A549 (cell line): ENCODE data around the gene MAGI1. TPM values are rescaled to one million over a fixed set of nuclear protein-coding genes. Genes with fewer than 3 reads are reported as not detected.

Experiments
- ATAC-seq, 2 experiments: fragments of 200-7000 bp in 1 of 2; fragments of >200 bp in 1 of 2; cut with Nextera tagmentation in 1 of 2; cut with Tn5 transposase in 1 of 2; 3 replicates each; pipeline versions ENCODE4 v1.8.0 to v1.9.1; 2018 to 2020; ENCODE audit warnings: mild to moderate bottlenecking in 1 of 2, moderate library complexity in 1 of 2
- CTCF ChIA-PET: fragments of 300-600 bp; sonication (Branson Sonifier 250); formaldehyde crosslinking; extraction: SDS; loops from one replicate; lab custom pipeline; 2021; ENCODE audit warnings: antibody characterized with exemption, inconsistent platforms; lab: Yijun Ruan, JAX
- POLR2A ChIA-PET: fragments of 350-600 bp; formaldehyde crosslinking; extraction: SDS; loops from one replicate; lab custom pipeline; 2021; ENCODE audit warnings: antibody characterized with exemption, inconsistent platforms; lab: Yijun Ruan, JAX
- DNase-seq, 2 experiments: peaks; one replicate each; pipeline versions ENCODE4 v3.0.0 to v3.0.0-alpha.2; 2011 to 2016; ENCODE audit warnings: low read depth in 1 of 2, low spot score in 1 of 2
- FAIRE-seq: peaks from 2 replicates; lab custom pipeline; 2011; peaks lifted over from hg19 to GRCh38; lab: Jason Lieb, UNC
- H3K27ac ChIP-seq, 2 experiments: fragments of >200 bp; sonication (Bioruptor Twin); formaldehyde crosslinking; 3 replicates each; pipeline ENCODE4 v1.5.1; 2016 to 2017
- H3K4me1 ChIP-seq: fragments of >200 bp; sonication (Bioruptor Twin); formaldehyde crosslinking; 3 replicates; pipeline ENCODE4 v1.6.1; 2016
- H3K4me2 ChIP-seq: fragments of >200 bp; sonication (Bioruptor Twin); formaldehyde crosslinking; 3 replicates; pipeline ENCODE4 v1.6.1; 2016
- H3K4me3 ChIP-seq: fragments of >200 bp; sonication (Bioruptor Twin); formaldehyde crosslinking; 3 replicates; pipeline ENCODE4 v1.5.1; 2016
- H3K9me3 ChIP-seq: fragments of >200 bp; sonication (Bioruptor Twin); formaldehyde crosslinking; 3 replicates; pipeline ENCODE4 v1.6.1; 2016
- ATOH8 ChIP-seq: fragments of 250-450 bp; sonication (Bioruptor Pico); IDR thresholded peaks from 2 replicates; pipeline ENCODE4 v1.5.0; 2020; ENCODE audit warnings: low read depth, mild to moderate bottlenecking, moderate library complexity
- BCL3 ChIP-seq: fragments of >200 bp; sonication (Bioruptor Twin); formaldehyde crosslinking; IDR thresholded peaks from 3 replicates; pipeline ENCODE4 v1.6.1; 2016
- BHLHE40 ChIP-seq: IDR thresholded peaks from 2 replicates; pipeline ENCODE4 v1.6.1; 2012; ENCODE audit warnings: low read depth, low read length, inconsistent platforms
- E2F6 ChIP-seq: IDR thresholded peaks from 2 replicates; pipeline ENCODE4 v1.6.1; 2012; ENCODE audit warnings: low read depth, borderline replicate concordance
- EHF ChIP-seq: fragments of 250-450 bp; sonication (Bioruptor Pico); IDR thresholded peaks from 2 replicates; pipeline ENCODE4 v1.5.0; 2020; ENCODE audit warnings: mild to moderate bottlenecking
- ELK1 ChIP-seq: fragments of 150-350 bp; IDR thresholded peaks from 2 replicates; pipeline ENCODE4 v1.6.1; 2014; ENCODE audit warnings: low read depth, mild to moderate bottlenecking, low read length
- FOSL2 ChIP-seq, 2 experiments: fragments of 450-650 bp in 1 of 2; fragments of >200 bp in 1 of 2; sonication (Bioruptor Twin) in 1 of 2; formaldehyde crosslinking; IDR thresholded peaks; 2 replicates each; pipeline versions ENCODE4 v1.5.0 to v1.6.1; 2016 to 2020; ENCODE audit warnings: mild to moderate bottlenecking in 1 of 2, moderate library complexity in 1 of 2
- FOXS1 ChIP-seq: fragments of 250-450 bp; sonication (Bioruptor Pico); IDR thresholded peaks from 2 replicates; pipeline ENCODE4 v1.5.0; 2020; ENCODE audit warnings: mild to moderate bottlenecking, moderate library complexity
- GATA3 ChIP-seq: IDR thresholded peaks from 2 replicates; pipeline ENCODE4 v1.6.1; 2012; ENCODE audit warnings: borderline replicate concordance
- HES2 ChIP-seq: fragments of >200 bp; sonication (Bioruptor Twin); formaldehyde crosslinking; IDR thresholded peaks from 2 replicates; pipeline ENCODE4 v1.6.1; 2016
- HEYL ChIP-seq: fragments of 250-450 bp; sonication (Bioruptor Pico); IDR thresholded peaks from 2 replicates; pipeline ENCODE4 v1.8.0; 2021; ENCODE audit warnings: mild to moderate bottlenecking, moderate library complexity
- HOXA7 ChIP-seq: fragments of 250-450 bp; sonication (Bioruptor Pico); IDR thresholded peaks from 2 replicates; pipeline ENCODE4 v1.5.0; 2020; ENCODE audit warnings: mild to moderate bottlenecking, moderate library complexity
- HOXB13 ChIP-seq: fragments of 250-450 bp; sonication (Bioruptor Pico); IDR thresholded peaks from 2 replicates; pipeline ENCODE4 v1.5.0; 2020; ENCODE audit warnings: low read depth, mild to moderate bottlenecking, moderate library complexity
- JUNB ChIP-seq: fragments of >200 bp; sonication (Bioruptor Twin); formaldehyde crosslinking; IDR thresholded peaks from 2 replicates; pipeline ENCODE4 v1.6.1; 2016
- KDM1A ChIP-seq: fragments of 200-600 bp; sonication (generic); IDR thresholded peaks from 2 replicates; pipeline ENCODE4 v1.6.1; 2016; ENCODE audit warnings: low read depth, mild to moderate bottlenecking
- KDM5A ChIP-seq: fragments of 200-600 bp; sonication (generic); IDR thresholded peaks from 2 replicates; pipeline ENCODE4 v1.6.1; 2016; ENCODE audit warnings: antibody characterized with exemption, mild to moderate bottlenecking
- MAFK ChIP-seq: fragments of 450-650 bp; IDR thresholded peaks from 2 replicates; pipeline ENCODE4 v1.6.1; 2014; ENCODE audit not compliant: partially characterized antibody
- MAX ChIP-seq: IDR thresholded peaks from 2 replicates; pipeline ENCODE4 v1.6.1; 2012
- MAZ ChIP-seq: fragments of 150-350 bp; IDR thresholded peaks from 2 replicates; pipeline ENCODE4 v1.6.1; 2014; ENCODE audit warnings: antibody characterized with exemption, low read depth, low read length, borderline replicate concordance
- NR3C1 ChIP-seq: fragments of >200 bp; sonication (Bioruptor Twin); formaldehyde crosslinking; IDR thresholded peaks from 3 replicates; pipeline ENCODE4 v1.6.1; 2017
- RAD21 ChIP-seq, 2 experiments: fragments of >200 bp in 1 of 2; sonication (Bioruptor Twin) in 1 of 2; formaldehyde crosslinking in 1 of 2; IDR thresholded peaks in 1 of 2; conservative IDR thresholded peaks in 1 of 2; 2 replicates in 1 of 2; 3 replicates in 1 of 2; pipeline ENCODE4 v1.6.1; 2012 to 2018; ENCODE audit warnings: inconsistent platforms in 1 of 2
- RCOR1 ChIP-seq: fragments of 150-350 bp; IDR thresholded peaks from 2 replicates; pipeline ENCODE4 v1.6.1; 2014; ENCODE audit warnings: antibody characterized with exemption, low read length, low read depth
- RFX5 ChIP-seq: fragments of 450-650 bp; IDR thresholded peaks from 2 replicates; pipeline ENCODE4 v1.7.1; 2014; ENCODE audit warnings: antibody characterized with exemption, mild to moderate bottlenecking, moderate library complexity
- TP53 ChIP-seq: fragments of 250-450 bp; sonication (Bioruptor Pico); IDR thresholded peaks from 2 replicates; pipeline ENCODE4 v1.5.0; 2021; ENCODE audit warnings: mild to moderate bottlenecking, moderate library complexity
- USF2 ChIP-seq: fragments of 450-650 bp; IDR thresholded peaks from 2 replicates; pipeline ENCODE4 v1.6.1; 2014; ENCODE audit warnings: antibody characterized with exemption
- ZC3H11A ChIP-seq: fragments of 450-650 bp; IDR thresholded peaks from 2 replicates; pipeline ENCODE4 v1.6.1; 2014; ENCODE audit warnings: antibody characterized with exemption, mild to moderate bottlenecking
- ZSCAN20 ChIP-seq: fragments of 250-450 bp; sonication (Bioruptor Pico); IDR thresholded peaks from 2 replicates; pipeline ENCODE4 v1.8.0; 2022; ENCODE audit warnings: mild to moderate bottlenecking, moderate library complexity
- WGBS: methylation state at CpG from one replicate; pipeline ENCODE4 v1.1.6; 2017; ENCODE audit errors: missing lambda C conversion rate; 5-methylcytosine and 5-hydroxymethylcytosine counted together
- polyA plus RNA-seq, 4 experiments: library from polyadenylated mRNA; depleted of rRNA in 3 of 4; stranded (reverse); fragments of >200 nt; fragmentation: RNase III in 1 of 4; extraction: RNeasy Plus Mini Kit Qiagen cat#74134 plus additional on column Dnase treatment in 1 of 4; gene quantifications; 2 replicates in 3 of 4; 3 replicates in 1 of 4; pipeline ENCODE4 v1.2.3, GENCODE V29; 2011 to 2017

Gene MAGI1
- polyA plus RNA-seq, 2 of the 4 experiments (the other 2 are of a cell fraction) = 4.7 to 6.6 TPM

- DNase-seq = no peak
- ChIA-PET POLR2A (no interaction called here), CTCF (interaction anchor here (0.8 kb wide), 1 partner anchor 126 kb away, joined by 3 read pairs; no protein-coding TSS in a partner anchor)
- no peaks in the 10 kb centered on the region for H3K9me3 ChIP-seq
- FAIRE-seq = no peak
- TF ChIP-seq ZSCAN20 (no peak), MAFK (no peak), EHF (CRISPR knock-in tag) (no peak), HOXA7 (no peak), E2F6 (no peak), FOSL2 (IDR thresholded peaks at IDR 0.05) (no peak), FOSL2 (CRISPR knock-in tag; IDR thresholded peaks at IDR 0.05) (no peak), HES2 (no peak), BHLHE40 (no peak), TP53 (no peak), JUNB (no peak), ELK1 (no peak), HOXB13 (CRISPR knock-in tag) (no peak), ATOH8 (CRISPR knock-in tag) (no peak), MAX (no peak), KDM5A (no peak), RFX5 (no peak)
- no peak overlapping the region for H3K4me3 ChIP-seq
- ATAC-seq = no peak
- 55% methylated on average over 2 of the region's 2 CpGs for WGBS
- H3K4me1 ChIP-seq = no peaks in the 10 kb centered on the region
- no peak overlapping the region for H3K27ac ChIP-seq
- H3K4me2 ChIP-seq = no peak overlapping the region
Measured at GRCh38 chr3:65877160-65877559, 161.6 kb downstream of the MAGI1 start.

GRCh38 chr3:65876028-65876420, 162.7 kb downstream of the MAGI1 start:
- Histone ChIP-seq H3K4me1 (no peaks in the 10 kb centered on the region), H3K4me3 (no peak overlapping the region), H3K4me2 (no peak overlapping the region)
- FAIRE-seq = no peak
- CTCF ChIA-PET = no interaction called here
- TF ChIP-seq NR3C1 (no peak), MAZ (no peak), RAD21 (conservative IDR thresholded peaks at IDR 0.05 in 1 of 2, IDR thresholded peaks at IDR 0.05 in 1 of 2) (no peak), MAFK (no peak), ZSCAN20 (no peak)
- TF ChIP-seq, all 56 proteins: peak for 0
- POLR2A ChIA-PET = no interaction called here
- no peak for DNase-seq
- WGBS = 88% methylated on average over 3 of the region's 3 CpGs
- H3K9me3 ChIP-seq = no peaks in the 10 kb centered on the region
- no peak overlapping the region for H3K27ac ChIP-seq
- ATAC-seq = no peak

- H3K4me1 ChIP-seq = no peaks in the 10 kb centered on the region
- ChIA-PET CTCF (no interaction called here), POLR2A (no interaction called here)
- no peak overlapping the region for H3K4me2 ChIP-seq
- no peak for DNase-seq
- no peak for ATAC-seq
- WGBS = 78% methylated on average over 6 of the region's 6 CpGs
- no peak overlapping the region for H3K4me3 ChIP-seq
- H3K27ac ChIP-seq = no peak overlapping the region
- H3K9me3 ChIP-seq = no peaks in the 10 kb centered on the region
- FAIRE-seq = no peak
- TF ChIP-seq GATA3 (no peak), TP53 (no peak), MAX (no peak), ZC3H11A (no peak), BCL3 (no peak), ELK1 (no peak), RCOR1 (no peak), KDM1A (no peak), HEYL (CRISPR knock-in tag) (no peak), MAFK (no peak), USF2 (no peak), BHLHE40 (no peak), FOXS1 (CRISPR knock-in tag) (no peak)
Measured at GRCh38 chr3:65875393-65876027, 163.2 kb downstream of the MAGI1 start.
